Endothelial cell (in vitro differentiated cells): ENCODE measurements around the gene PIM3. TPM values are rescaled to one million over a fixed set of nuclear protein-coding genes. Genes with fewer than 3 reads are reported as not detected.

Experiments
- DNase-seq: peaks from one replicate; pipeline ENCODE4 v3.0.0; 2021; ENCODE audit warnings: low spot score
- H3K27ac Mint-ChIP-seq: one replicate; pipeline ENCODE4 v1.8.0; 2021; ENCODE audit warnings: mixed read lengths, inconsistent platforms; ENCODE audit not compliant: unreplicated experiment
- H3K27me3 Mint-ChIP-seq: one replicate; pipeline ENCODE4 v1.8.0; 2021; ENCODE audit warnings: mild to moderate bottlenecking, moderate library complexity, mixed read lengths, inconsistent platforms; ENCODE audit not compliant: unreplicated experiment
- H3K36me3 Mint-ChIP-seq: one replicate; pipeline ENCODE4 v1.8.0; 2021; ENCODE audit warnings: mild to moderate bottlenecking, low read depth, mixed read lengths, inconsistent platforms; ENCODE audit not compliant: unreplicated experiment
- H3K4me1 Mint-ChIP-seq: one replicate; pipeline ENCODE4 v1.8.0; 2021; ENCODE audit warnings: mild to moderate bottlenecking, mixed read lengths, inconsistent platforms; ENCODE audit not compliant: unreplicated experiment
- H3K4me3 Mint-ChIP-seq: one replicate; pipeline ENCODE4 v1.8.0; 2021; ENCODE audit warnings: mild to moderate bottlenecking, mixed read lengths, inconsistent platforms; ENCODE audit not compliant: unreplicated experiment
- H3K9me3 Mint-ChIP-seq: one replicate; pipeline ENCODE4 v1.8.0; 2021; ENCODE audit warnings: mixed read lengths, inconsistent platforms; ENCODE audit not compliant: unreplicated experiment
- total RNA-seq: library from RNA; stranded (reverse); fragmentation: NEBNext Ultra II Directional; extraction: Animal tissue kit (Norgen Biotek cat#: 25700); gene quantifications from one replicate; pipeline ENCODE4 v1.2.1, GENCODE V29; 2021; ENCODE audit not compliant: unreplicated experiment
- TF ChIP-seq, protein P1 (sequence below): fragments of 200-600 bp; sonication (generic); IDR thresholded peaks from one replicate; pipeline ENCODE4 v1.5.0; 2021; ENCODE audit warnings: antibody characterized with exemption; ENCODE audit not compliant: unreplicated experiment

PIM3 gene
- total RNA-seq, 1 donor from 2014 or later = 112 TPM

- TF ChIP-seq, protein P1, sequence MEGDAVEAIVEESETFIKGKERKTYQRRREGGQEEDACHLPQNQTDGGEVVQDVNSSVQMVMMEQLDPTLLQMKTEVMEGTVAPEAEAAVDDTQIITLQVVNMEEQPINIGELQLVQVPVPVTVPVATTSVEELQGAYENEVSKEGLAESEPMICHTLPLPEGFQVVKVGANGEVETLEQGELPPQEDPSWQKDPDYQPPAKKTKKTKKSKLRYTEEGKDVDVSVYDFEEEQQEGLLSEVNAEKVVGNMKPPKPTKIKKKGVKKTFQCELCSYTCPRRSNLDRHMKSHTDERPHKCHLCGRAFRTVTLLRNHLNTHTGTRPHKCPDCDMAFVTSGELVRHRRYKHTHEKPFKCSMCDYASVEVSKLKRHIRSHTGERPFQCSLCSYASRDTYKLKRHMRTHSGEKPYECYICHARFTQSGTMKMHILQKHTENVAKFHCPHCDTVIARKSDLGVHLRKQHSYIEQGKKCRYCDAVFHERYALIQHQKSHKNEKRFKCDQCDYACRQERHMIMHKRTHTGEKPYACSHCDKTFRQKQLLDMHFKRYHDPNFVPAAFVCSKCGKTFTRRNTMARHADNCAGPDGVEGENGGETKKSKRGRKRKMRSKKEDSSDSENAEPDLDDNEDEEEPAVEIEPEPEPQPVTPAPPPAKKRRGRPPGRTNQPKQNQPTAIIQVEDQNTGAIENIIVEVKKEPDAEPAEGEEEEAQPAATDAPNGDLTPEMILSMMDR = no peak
- H3K36me3 Mint-ChIP-seq = peaks cover 10% of the 10 kb centered on the region
- H3K9me3 Mint-ChIP-seq = no peaks in the 10 kb centered on the region
- no peak for DNase-seq
- H3K27ac Mint-ChIP-seq = no peak overlapping the region
- H3K27me3 Mint-ChIP-seq = peaks cover 21% of the 10 kb centered on the region
- peaks cover 13% of the 10 kb centered on the region for H3K4me1 Mint-ChIP-seq
- no peak overlapping the region for H3K4me3 Mint-ChIP-seq
Observed at GRCh38 chr22:49968313-49968830, 7.8 kb downstream of the PIM3 start.

- Mint-ChIP-seq H3K36me3 (peaks cover 3% of the 10 kb centered on the region), H3K9me3 (no peaks in the 10 kb centered on the region), H3K4me1 (peaks cover 9% of the 10 kb centered on the region), H3K27me3 (peaks cover 17% of the 10 kb centered on the region), H3K4me3 (no peak overlapping the region), H3K27ac (no peak overlapping the region)
- DNase-seq = peak; percentile 10
- TF ChIP-seq, protein P1 = no peak
Observed at GRCh38 chr22:49968831-49969661, 8.5 kb downstream of the PIM3 start.

- Mint-ChIP-seq H3K4me3 (no peak overlapping the region), H3K27me3 (peaks cover 17% of the 10 kb centered on the region), H3K27ac (no peak overlapping the region), H3K36me3 (peaks cover 3% of the 10 kb centered on the region), H3K4me1 (peaks cover 5% of the 10 kb centered on the region), H3K9me3 (no peaks in the 10 kb centered on the region)
- peak; percentile 4 for DNase-seq
- TF ChIP-seq, protein P1 = no peak
Observed at GRCh38 chr22:49969751-49970527, 9.4 kb downstream of the PIM3 start.

DNA sequence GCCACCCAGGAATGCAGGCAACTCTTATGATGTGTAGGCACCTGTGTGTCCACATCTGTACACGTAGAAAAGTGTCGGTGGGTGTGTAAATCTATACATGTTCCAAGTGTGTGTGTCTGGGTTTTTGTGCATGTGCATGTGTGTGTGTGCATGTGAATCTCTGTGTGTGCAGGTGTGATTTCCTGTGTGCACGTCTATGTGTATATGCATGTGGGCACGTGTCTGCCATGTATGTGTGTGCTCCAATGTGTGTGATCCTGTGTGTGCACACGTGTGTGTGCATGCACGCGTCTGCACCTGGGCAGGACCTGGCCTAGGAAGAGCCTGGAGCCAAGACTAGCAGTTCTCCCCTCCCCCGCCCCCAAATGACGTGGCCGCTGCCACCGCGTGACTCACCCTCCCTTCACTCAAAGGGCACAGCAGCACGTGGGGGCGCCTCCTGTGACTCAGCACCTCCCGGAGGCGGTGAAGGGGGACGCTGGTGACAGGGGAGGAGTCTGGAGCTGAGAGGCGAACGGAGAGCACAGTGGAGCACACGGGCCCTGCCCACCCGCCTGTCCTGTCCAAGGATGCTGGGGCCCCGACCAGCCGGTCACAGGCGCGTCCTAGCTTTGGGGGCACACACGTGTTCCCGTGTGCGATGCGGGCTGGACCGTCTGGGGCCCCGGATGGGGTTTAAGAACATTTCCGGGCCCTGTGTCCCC is 10.1 kb downstream of the PIM3 start:
- TF ChIP-seq, protein P1 = no peak
- H3K4me1 Mint-ChIP-seq = peaks cover 9% of the 10 kb centered on the region
- H3K9me3 Mint-ChIP-seq = no peaks in the 10 kb centered on the region
- peaks cover 7% of the 10 kb centered on the region for H3K36me3 Mint-ChIP-seq
- peak; percentile 53 for DNase-seq
- peaks cover 22% of the 10 kb centered on the region for H3K27me3 Mint-ChIP-seq
- peak overlapping the region; percentile 86 for H3K27ac Mint-ChIP-seq
- H3K4me3 Mint-ChIP-seq = peak overlapping the region; percentile 88
